HUDEP-2 (cell line): ENCODE results near the gene RNF114.
"Not testable (repeated sequence)": the region's sequence is repeated elsewhere in the genome, so short reads cannot be mapped to it uniquely, and the experiment has no call there.

ENCODE experiments used
- DNase-seq, 76 experiments: peaks; one replicate each; lab custom pipeline; 2025; ENCODE audit not compliant: unreplicated experiment in 76 of 76; lab: John Stamatoyannopoulos, UW

Gene RNF114

DNA sequence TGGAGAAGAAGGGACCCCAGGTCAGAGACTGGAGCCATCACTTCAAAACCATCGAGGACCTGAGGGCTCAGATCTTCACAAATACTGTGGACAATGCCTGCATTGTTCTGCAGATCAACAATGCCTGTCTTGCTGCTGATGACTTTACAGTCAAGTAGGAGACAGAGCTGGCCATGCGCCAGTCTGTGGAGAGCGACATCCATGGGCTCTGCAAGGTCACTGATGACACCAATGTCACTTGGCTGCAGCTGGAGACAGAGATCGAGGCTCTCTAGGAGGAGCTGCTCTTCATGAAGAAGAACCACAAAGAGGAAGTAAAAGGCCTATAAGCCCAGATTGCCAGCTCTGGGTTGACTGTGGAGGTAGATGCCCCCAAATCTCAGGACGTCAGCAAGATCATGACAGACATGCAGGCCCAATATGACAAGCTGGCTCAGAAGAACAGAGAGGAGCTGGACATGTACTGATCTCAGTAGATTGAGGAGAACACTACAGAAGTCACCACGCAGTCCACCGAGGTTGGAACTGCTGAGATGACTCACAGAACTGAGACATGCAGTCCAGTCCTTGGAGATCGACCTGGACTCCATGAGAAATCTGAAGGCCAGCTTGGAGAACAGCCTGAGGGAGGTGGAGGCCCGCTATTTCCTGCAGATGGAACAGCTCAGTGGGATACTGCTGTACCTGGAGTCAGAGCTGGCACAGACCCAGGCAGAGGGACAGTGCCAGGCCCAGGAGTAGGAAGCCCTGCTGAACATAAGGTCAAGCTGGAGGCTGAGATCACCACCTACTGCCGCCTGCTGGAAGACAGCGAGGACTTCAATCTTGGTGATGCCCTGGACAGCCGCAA, 21.1 kb downstream of the RNF114 start:
- DNase-seq, result peak in 10 of 76 experiments; percentile 6 to 50 (median 16)

DNA sequence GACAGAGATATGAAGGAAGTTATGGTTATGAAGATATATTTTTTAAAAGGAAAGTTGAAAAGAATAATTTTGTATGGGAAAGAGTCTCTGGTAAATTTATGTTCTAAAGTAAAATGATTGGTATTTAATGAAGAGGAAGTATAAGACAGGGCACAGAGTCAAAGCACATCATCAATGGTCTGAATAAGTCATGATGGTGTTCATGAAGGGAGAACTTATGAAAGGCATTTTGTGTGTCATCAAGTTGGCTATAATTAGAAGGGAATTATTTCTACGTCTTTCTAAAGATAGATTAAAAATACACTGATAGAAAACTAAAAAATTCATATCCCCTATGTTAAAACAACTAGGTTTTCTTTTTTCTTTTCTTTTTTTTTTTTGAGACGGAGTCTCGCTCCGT, 25.2 kb downstream of the RNF114 start:
- DNase-seq, result no peak

DNA sequence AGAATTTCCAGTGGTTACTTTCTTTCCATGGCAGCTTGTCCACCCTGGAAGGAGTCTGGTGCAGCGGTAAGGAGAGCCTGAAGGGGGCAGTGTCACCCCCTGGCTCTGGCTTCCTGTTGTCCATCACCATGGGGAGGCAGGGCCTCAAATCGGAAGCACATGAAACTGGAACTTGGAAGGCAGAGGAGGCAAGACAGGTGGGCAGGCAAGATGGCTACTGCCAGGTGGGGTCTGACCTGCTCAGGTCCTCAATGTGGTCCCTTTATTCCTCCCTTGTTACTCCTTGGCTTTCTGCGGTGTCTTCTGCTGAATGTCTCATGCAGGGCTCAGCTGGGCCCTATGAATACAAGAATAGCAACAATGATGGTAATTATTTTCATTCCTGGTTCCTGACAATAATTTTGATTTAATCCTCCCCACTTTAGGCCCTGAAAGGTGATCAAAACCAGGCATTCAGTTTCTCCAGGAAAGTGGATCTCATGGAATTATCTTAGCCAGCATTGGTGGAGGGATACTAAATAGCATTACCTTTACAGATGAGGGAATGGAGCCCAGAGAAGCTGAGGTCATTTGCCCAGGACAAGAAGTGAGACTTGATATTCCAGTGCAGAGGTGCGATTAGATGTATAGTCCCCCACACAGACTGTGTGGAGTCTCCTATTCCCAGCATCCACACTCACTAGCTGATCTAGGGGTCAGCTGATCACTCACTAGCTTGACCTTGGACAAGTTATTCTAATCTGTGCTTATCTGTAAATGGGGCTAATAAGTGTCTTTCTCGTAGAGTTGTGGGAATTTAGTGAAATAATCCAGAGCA, 29.0 kb downstream of the RNF114 start:
- peak in 49 of 76 experiments; percentile 1 to 72 (median 34) for DNase-seq

DNA sequence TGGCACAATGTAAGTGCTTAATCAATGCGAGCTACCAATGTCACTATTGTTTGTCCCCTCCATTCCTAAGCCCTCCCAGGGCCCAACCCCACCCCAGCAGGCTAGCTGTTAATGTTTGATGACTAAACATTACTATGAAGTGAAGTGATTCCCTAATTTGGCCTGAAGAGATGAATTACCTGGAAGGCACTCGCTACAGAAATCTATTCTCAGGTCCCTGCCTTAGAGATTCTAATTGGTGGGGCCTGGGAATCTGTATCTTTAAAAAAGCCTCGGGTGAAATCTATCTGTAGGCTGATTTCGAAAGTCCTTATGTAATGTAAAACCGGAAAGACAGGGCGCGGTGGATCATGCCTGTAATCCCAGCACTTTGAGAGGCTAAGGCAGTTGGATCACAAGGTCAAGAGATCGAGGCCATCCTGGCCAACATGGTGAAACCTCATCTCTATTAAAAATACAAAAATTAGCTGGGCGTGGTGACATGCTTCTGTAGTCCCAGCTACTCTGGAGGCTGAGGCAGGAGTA, 29.6 kb downstream of the RNF114 start:
- DNase-seq, result no peak

GRCh38 chr20:49966861-49967260, 30.7 kb downstream of the RNF114 start:
- no peak for DNase-seq

GRCh38 chr20:49969234-49969633, 33.0 kb downstream of the RNF114 start:
- DNase-seq, result peak in 1 of 76 experiments; percentile 12

DNA sequence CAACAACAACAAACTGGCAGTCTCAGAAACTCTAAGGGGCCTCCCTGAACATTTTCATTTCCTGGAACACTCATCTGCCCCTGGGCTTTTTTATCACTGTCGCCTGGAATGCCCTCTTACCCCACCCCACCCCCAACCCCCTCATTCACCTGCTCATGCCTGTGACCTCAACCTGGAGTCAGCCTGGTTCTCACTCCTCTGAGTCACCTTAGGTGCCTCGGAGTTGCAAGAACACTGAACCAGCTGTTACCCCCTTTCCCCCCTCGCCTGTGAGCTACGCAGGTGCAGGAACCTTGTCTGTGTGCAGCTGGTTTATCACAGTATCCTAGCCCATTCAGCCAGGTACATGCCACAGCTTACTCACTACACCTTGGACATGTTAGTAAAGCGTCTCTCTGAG, 33.7 kb downstream of the RNF114 start:
- DNase-seq, result no peak

- no peak for DNase-seq
These were observed 34.3 kb downstream of the RNF114 start for GRCh38 chr20:49970498-49970897.

DNA sequence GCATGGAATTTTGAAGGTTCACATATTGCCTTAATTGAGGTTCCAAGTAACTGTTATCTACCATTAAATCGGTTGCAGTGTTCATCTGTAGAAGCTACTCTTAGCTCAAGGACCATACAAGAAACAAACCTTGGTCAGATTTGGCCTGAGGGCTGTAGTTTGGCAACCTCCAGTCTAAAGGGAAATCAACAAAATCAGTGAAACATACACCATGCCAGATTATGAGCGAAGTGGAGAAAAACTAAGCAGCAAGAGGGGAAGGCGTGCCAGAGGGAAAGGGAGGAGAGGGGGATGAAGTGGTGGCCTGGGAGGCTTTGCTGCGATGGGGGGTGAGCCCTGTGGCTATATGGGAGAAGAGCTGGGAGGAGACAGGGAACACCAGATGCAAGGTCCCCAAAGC, 37.8 kb downstream of the RNF114 start:
- no peak for DNase-seq

- no peak for DNase-seq
These were observed 40.3 kb downstream of the RNF114 start for GRCh38 chr20:49976542-49976941.

DNA sequence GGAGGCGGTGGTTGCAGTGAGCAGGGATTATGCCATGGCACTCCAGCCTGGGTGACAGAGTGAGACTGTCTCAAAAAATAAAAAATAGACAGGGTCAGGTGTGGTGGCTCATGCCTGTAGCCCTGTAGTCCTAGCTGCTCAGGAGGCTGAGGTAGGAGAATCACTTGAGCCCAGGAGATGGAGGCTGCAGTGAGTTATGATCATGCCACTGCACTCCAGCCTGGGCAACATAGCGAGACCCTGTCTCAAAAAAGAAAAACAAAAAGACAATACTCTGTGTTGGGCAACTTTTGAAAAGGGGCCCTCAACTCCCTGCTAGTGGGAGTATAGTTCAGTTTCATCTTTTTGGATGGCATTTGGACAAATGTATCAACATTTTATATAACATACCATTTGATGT, 41.5 kb downstream of the RNF114 start:
- not testable (repeated sequence) for DNase-seq

- DNase-seq, result no peak
These were observed 42.5 kb downstream of the RNF114 start for GRCh38 chr20:49978685-49979029.

- peak in 47 of 76 experiments; percentile 6 to 59 (median 35) for DNase-seq
These were observed 43.0 kb downstream of the RNF114 start for GRCh38 chr20:49979030-49979832.

GRCh38 chr20:49980140-49981008, 44.2 kb downstream of the RNF114 start:
- DNase-seq, result no peak

- DNase-seq, result no peak
These were observed 45.2 kb downstream of the RNF114 start for GRCh38 chr20:49981218-49982071.

GRCh38 chr20:49982072-49982345, 45.8 kb downstream of the RNF114 start:
- no peak for DNase-seq

- DNase-seq, result peak in 74 of 76 experiments; percentile 17 to 86 (median 72)
These were observed 46.3 kb downstream of the RNF114 start, which contains the start of gene SNAI1 for GRCh38 chr20:49982346-49983122. Gene SNAI1 (plus strand): TSS chr20:49982980. CDS start chr20:49983060, 80 bp downstream.

- no peak for DNase-seq
These were observed 47.1 kb downstream of the RNF114 start for GRCh38 chr20:49983123-49983847.
